Lung (tissue), 12 donors: ENCODE data around the gene BPTF. TPM values are rescaled to one million over a fixed set of nuclear protein-coding genes. Genes with fewer than 3 reads are reported as not detected.

ENCODE experiments used
- ATAC-seq: fragments of 200-7000 bp; cut with Tn5 transposase; one replicate; pipeline ENCODE4 v1.9.1; 2020; ENCODE audit warnings: moderate number of reproducible peaks; ENCODE audit not compliant: insufficient read depth, low FRiP score
- DNase-seq, 3 donors: peaks; one replicate each; pipeline ENCODE4 v3.0.0-alpha.2; 2013 to 2017
- H3K27ac ChIP-seq, 2 donors: one replicate each; pipeline ENCODE4 v1.5.1; 2013; ENCODE audit warnings: mild to moderate bottlenecking in 2 of 2, moderate library complexity in 2 of 2, control low read depth in 1 of 2, inconsistent platforms in 1 of 2, low read depth in 1 of 2, low read length in 1 of 2
- H3K27me3 ChIP-seq, 3 donors: one replicate each; pipeline ENCODE4 v1.5.1; 2013; ENCODE audit warnings: low read length in 2 of 3; ENCODE audit not compliant: control insufficient read depth in 3 of 3, insufficient read depth in 3 of 3
- H3K36me3 ChIP-seq, 4 donors: one replicate each; pipeline ENCODE4 v1.5.1; 2013; ENCODE audit warnings: low read length in 4 of 4, mild to moderate bottlenecking in 1 of 4, moderate library complexity in 1 of 4; ENCODE audit not compliant: control insufficient read depth in 4 of 4, insufficient read depth in 4 of 4
- H3K4me1 ChIP-seq, 5 donors: one replicate each; pipeline ENCODE4 v1.5.1; 2013; ENCODE audit warnings: low read length in 5 of 5, mild to moderate bottlenecking in 2 of 5, moderate library complexity in 1 of 5; ENCODE audit not compliant: control insufficient read depth in 5 of 5, insufficient read depth in 5 of 5
- H3K4me3 ChIP-seq: one replicate; pipeline ENCODE4 v1.5.1; 2013; ENCODE audit warnings: mild to moderate bottlenecking, control low read depth, moderate library complexity
- H3K9ac ChIP-seq, 2 donors: one replicate each; pipeline ENCODE4 v1.5.1; 2013; ENCODE audit warnings: low read length in 2 of 2, control low read depth in 1 of 2; ENCODE audit not compliant: insufficient read depth in 1 of 2
- H3K9me3 ChIP-seq, 4 donors: one replicate each; pipeline ENCODE4 v1.5.1; 2013; ENCODE audit warnings: low read length in 3 of 4, mild to moderate bottlenecking in 1 of 4, moderate library complexity in 1 of 4; ENCODE audit not compliant: control insufficient read depth in 4 of 4, insufficient read depth in 3 of 4
- CTCF ChIP-seq: IDR thresholded peaks from 2 replicates; pipeline ENCODE4 v1.5.1; 2012; ENCODE audit warnings: mild to moderate bottlenecking; ENCODE audit errors: control extremely low read depth, extremely low read depth
- WGBS, 2 donors: extraction: QIAGEN DNeasy Blood & Tissue Kit; methylation state at CpG; one replicate each; pipeline ENCODE4 v1.1.7; 2013; 5-methylcytosine and 5-hydroxymethylcytosine counted together
- polyA plus RNA-seq, 2 donors: library from polyadenylated mRNA; stranded (reverse); fragments of 200-250 nt; gene quantifications; one replicate each; pipeline ENCODE4 v1.2.1, GENCODE V29; 2013
- total RNA-seq, 2 donors: library from RNA; depleted of rRNA in 1 of 2; stranded (reverse); fragments of >200 nt in 1 of 2; gene quantifications; one replicate each; pipeline ENCODE4 v1.2.1, GENCODE V29; 2014 to 2021
- donor health status: control.
- donor health status: control.
- donor health status: Bipolar disorder and iron deficiency.
- donor health status: healthy.
- donor health status: DM: yes; HTN: yes; CAD: no.

Gene BPTF
- total and polyA plus RNA-seq, 4 donors, result 12.2 to 179 (median 47.4) TPM

DNA sequence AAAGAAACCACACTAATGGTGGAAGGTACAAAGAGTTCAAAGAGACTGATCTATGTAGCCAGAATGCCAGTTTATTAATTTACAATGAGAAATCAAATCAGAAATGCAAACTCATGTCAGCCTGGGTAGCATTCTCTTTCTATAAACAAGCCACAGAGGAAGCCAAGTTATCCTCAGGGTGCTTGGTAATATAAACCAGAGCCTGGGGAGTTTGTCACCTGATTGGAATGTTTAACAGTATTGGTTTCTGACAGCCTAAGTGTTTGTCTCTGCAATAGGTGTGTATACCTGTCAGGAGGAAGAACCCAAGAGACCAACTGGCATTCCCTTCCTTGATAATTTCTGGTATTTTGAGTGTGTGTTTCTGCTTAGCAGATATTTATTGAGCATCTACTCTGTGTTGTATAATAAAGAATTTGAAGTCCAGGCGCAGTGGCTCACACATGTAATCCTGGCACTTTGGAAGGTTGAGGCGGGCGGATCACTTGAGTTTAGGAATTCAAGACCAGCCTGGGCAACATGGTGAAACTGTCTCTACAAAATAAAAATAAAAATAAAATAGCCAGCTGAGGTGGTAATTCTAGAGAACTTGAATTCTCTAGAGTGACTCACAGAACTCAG is 174.1 kb downstream of the BPTF start:
- H3K27ac ChIP-seq, result no peak overlapping the region
- no peaks in the 10 kb centered on the region for H3K9me3 ChIP-seq
- ATAC-seq (no peak), DNase-seq (no peak)
- H3K36me3 ChIP-seq, result no peaks in the 10 kb centered on the region
- TF ChIP-seq CTCF, result no peak
- 93% methylated on average over 3 of the region's 3 CpGs for WGBS, 2 donors
- no peak overlapping the region for H3K4me3 ChIP-seq
- no peak overlapping the region for H3K9ac ChIP-seq
- peaks cover 0 to 10% (median 4%) of the 10 kb centered on the region in 5 donors for H3K4me1 ChIP-seq
- no peaks in the 10 kb centered on the region for H3K27me3 ChIP-seq

DNA sequence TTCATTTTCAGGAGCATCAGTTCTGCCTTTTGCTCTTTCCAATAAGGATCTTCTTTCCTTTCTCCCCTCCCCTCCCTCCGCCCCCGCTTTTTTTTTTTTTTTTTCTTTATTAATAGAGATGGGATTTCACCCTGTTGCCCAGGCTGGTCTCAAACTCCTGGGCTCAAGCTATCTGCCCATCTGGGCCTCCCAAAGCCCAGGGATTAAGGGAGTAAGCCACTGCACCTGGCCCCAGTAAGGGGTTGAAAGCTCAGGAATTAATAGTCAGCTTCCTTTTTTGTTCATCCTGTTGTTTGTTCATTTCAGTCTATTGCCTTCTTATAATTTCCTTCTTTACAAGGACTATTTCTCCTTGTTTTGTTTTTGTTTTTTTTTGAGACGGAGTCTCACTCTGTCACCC is 178.9 kb downstream of the BPTF start:
- Histone ChIP-seq H3K36me3 (no peaks in the 10 kb centered on the region), H3K4me1 (peaks cover 0 to 2% (median 0%) of the 10 kb centered on the region in 5 donors), H3K9me3 (no peaks in the 10 kb centered on the region), H3K27ac (no peak overlapping the region), H3K27me3 (no peaks in the 10 kb centered on the region), H3K4me3 (no peak overlapping the region), H3K9ac (no peak overlapping the region)
- WGBS, 2 donors, result 84 to 87% methylated on average over 3 of the region's 3 CpGs
- no peak for TF ChIP-seq CTCF
- no peak for DNase-seq
- ATAC-seq, result no peak

DNA sequence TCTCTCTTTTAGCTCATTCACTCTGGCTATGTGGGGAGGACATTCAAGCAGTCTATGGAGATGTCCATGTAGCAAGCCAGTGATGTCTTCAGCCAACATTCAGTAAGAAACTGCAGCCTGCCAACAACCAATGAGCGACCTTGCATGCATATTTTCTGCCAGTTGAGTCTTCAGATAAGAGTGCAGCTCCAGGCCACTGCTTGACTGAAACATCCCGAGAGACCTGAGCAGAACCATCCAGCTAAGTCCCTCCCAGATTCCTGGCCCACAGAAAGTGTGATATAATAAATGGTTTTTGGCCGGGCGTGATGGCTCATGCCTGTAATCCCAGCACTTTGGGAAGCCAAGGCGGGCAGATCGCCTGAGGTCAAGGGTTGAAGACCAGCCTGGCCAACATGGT is 181.5 kb downstream of the BPTF start:
- H3K9me3 ChIP-seq, result no peaks in the 10 kb centered on the region
- H3K9ac ChIP-seq, result no peak overlapping the region
- H3K4me1 ChIP-seq, result peaks cover 0 to 5% (median 0%) of the 10 kb centered on the region in 5 donors
- no peaks in the 10 kb centered on the region for H3K27me3 ChIP-seq
- TF ChIP-seq CTCF, result no peak
- WGBS, 2 donors, result 78 to 82% methylated on average over 6 of the region's 6 CpGs
- H3K36me3 ChIP-seq, result no peaks in the 10 kb centered on the region
- DNase-seq, result no peak
- ATAC-seq, result no peak
- no peak overlapping the region for H3K27ac ChIP-seq
- H3K4me3 ChIP-seq, result no peak overlapping the region

DNA sequence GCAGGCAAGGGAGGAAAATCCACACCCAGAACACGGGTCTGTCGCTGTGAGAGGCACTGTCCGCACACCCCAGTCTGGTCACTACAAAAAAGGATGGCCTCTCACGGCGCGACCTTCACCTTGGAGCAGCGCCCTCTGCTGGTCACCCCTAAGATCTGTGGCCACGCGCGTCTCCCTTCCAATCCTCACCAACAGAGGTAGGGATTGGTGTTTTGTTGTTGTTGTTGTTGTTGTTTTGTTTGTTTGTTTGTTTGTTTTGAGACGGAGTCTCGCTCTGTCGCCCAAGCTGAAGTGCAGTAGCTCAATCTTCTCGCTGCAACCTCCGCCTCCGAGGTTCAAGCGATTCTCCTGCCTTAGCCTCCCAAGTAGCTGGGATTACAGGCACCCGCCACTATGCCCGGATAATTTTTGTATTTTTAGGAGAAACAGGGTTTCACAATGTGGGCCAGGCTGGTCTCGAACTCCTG is 185.9 kb downstream of the BPTF start:
- peak; percentile 54 for TF ChIP-seq CTCF
- ATAC-seq, result peak; percentile 69

More for the DNA sequence above, 185.9 kb downstream of the BPTF start:
- H3K27me3 ChIP-seq, result no peaks in the 10 kb centered on the region
- 44 to 46% methylated on average over 19 to 20 of the region's 20 CpGs for WGBS, 2 donors
- no peak overlapping the region for H3K27ac ChIP-seq
- no peaks in the 10 kb centered on the region for H3K9me3 ChIP-seq
- peaks cover 0 to 5% (median 0%) of the 10 kb centered on the region in 5 donors for H3K4me1 ChIP-seq
- no peak overlapping the region for H3K4me3 ChIP-seq
- no peaks in the 10 kb centered on the region for H3K36me3 ChIP-seq
- peak in 2 of 3 donors; percentile 14 to 37 for DNase-seq
- H3K9ac ChIP-seq, result no peak overlapping the region
